ENCODE data around the gene PEX5L.

PEX5L gene

GRCh38 chr3:179958143-179958542 lies 78.6 kb downstream of the PEX5L start:
- no peak for TF ChIP-seq CTCF (IDR thresholded peaks at IDR 0.05; ENCODE audit: low read depth, low read length)
- no peak for TF ChIP-seq POLR2A (IDR thresholded peaks at IDR 0.05; ENCODE audit: extremely low read depth, insufficient read length)
- no peak for TF ChIP-seq MAX (IDR thresholded peaks at IDR 0.05; ENCODE audit: low read depth, low read length)
- no peak for TF ChIP-seq MYC (IDR thresholded peaks at IDR 0.05; ENCODE audit: low read depth, low read length)
- no peak overlapping the region for H3K4me3 ChIP-seq (ENCODE audit: low read depth, low read length)
- peak; percentile 37 for DNase-seq (ENCODE audit: low read depth)

GRCh38 chr3:179957264-179957845 lies 79.4 kb downstream of the PEX5L start:
- no peak for DNase-seq (ENCODE audit: low read depth)
- TF ChIP-seq MAX (IDR thresholded peaks at IDR 0.05; ENCODE audit: low read depth, low read length) (no peak), POLR2A (IDR thresholded peaks at IDR 0.05; ENCODE audit: extremely low read depth, insufficient read length) (no peak), MYC (IDR thresholded peaks at IDR 0.05; ENCODE audit: low read depth, low read length) (no peak), CTCF (IDR thresholded peaks at IDR 0.05; ENCODE audit: low read depth, low read length) (no peak)
- H3K4me3 ChIP-seq (ENCODE audit: low read depth, low read length): no peak overlapping the region

GRCh38 chr3:179956416-179956830 lies 80.3 kb downstream of the PEX5L start:
- H3K4me3 ChIP-seq (ENCODE audit: low read depth, low read length): no peak overlapping the region
- peak; percentile 64 for DNase-seq (ENCODE audit: low read depth)
- TF ChIP-seq MYC (IDR thresholded peaks at IDR 0.05; ENCODE audit: low read depth, low read length) (peak; percentile 33; the same call in 1 of the 2 replicates), MAX (IDR thresholded peaks at IDR 0.05; ENCODE audit: low read depth, low read length) (0 out of 2 replicates have a peak, but pooled peaks have one; percentile 26), POLR2A (IDR thresholded peaks at IDR 0.05; ENCODE audit: extremely low read depth, insufficient read length) (no peak)

- TF ChIP-seq MAX (IDR thresholded peaks at IDR 0.05; ENCODE audit: low read depth, low read length) (no peak), CTCF (IDR thresholded peaks at IDR 0.05; ENCODE audit: low read depth, low read length) (no peak), MYC (IDR thresholded peaks at IDR 0.05; ENCODE audit: low read depth, low read length) (no peak)
- no peak for DNase-seq (ENCODE audit: low read depth)
- H3K4me3 ChIP-seq (ENCODE audit: low read depth, low read length): no peak overlapping the region
These were observed 80.9 kb downstream of the PEX5L start for GRCh38 chr3:179955809-179956208.

GRCh38 chr3:179955286-179955685 lies 81.5 kb downstream of the PEX5L start:
- DNase-seq (ENCODE audit: low read depth): no peak
- H3K4me3 ChIP-seq (ENCODE audit: low read depth, low read length): no peak overlapping the region
- no peak for TF ChIP-seq MAX (IDR thresholded peaks at IDR 0.05; ENCODE audit: low read depth, low read length)
- no peak for TF ChIP-seq POLR2A (IDR thresholded peaks at IDR 0.05; ENCODE audit: extremely low read depth, insufficient read length)
- TF ChIP-seq MYC (IDR thresholded peaks at IDR 0.05; ENCODE audit: low read depth, low read length): no peak
- no peak for TF ChIP-seq CTCF (IDR thresholded peaks at IDR 0.05; ENCODE audit: low read depth, low read length)

- no peak overlapping the region for H3K4me3 ChIP-seq (ENCODE audit: low read depth, low read length)
- no peak for TF ChIP-seq CTCF (IDR thresholded peaks at IDR 0.05; ENCODE audit: low read depth, low read length)
- TF ChIP-seq MAX (IDR thresholded peaks at IDR 0.05; ENCODE audit: low read depth, low read length): no peak
- no peak for TF ChIP-seq MYC (IDR thresholded peaks at IDR 0.05; ENCODE audit: low read depth, low read length)
- TF ChIP-seq POLR2A (IDR thresholded peaks at IDR 0.05; ENCODE audit: extremely low read depth, insufficient read length): no peak
- no peak for DNase-seq (ENCODE audit: low read depth)
These were observed 82.5 kb downstream of the PEX5L start for GRCh38 chr3:179953993-179954870.
